ENCODE results near the gene GJC1.

DNA sequence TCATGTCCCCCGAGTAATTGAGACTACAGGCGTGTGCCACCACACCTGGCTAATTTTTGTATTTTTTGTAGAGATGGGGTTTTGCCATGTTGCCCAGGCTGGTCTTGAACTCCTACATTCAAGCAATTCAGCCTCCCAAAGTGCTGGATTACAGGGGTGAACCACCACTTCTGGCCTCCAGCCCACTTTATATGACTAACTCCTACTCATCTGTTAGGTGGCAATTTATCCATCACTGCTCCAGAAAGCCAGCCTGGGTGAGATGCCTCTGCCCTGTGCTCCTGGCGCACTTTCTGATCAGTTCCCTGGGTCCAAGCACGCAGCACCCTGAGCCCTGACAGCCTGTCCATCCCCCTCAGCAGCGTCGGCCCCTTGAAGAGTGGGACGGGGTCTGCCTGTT lies 41.9 kb downstream of the GJC1 start:
- no peak for TF ChIP-seq POLR2A (IDR thresholded peaks at IDR 0.05; ENCODE audit: low read depth, low read length)
- TF ChIP-seq, protein P1, sequence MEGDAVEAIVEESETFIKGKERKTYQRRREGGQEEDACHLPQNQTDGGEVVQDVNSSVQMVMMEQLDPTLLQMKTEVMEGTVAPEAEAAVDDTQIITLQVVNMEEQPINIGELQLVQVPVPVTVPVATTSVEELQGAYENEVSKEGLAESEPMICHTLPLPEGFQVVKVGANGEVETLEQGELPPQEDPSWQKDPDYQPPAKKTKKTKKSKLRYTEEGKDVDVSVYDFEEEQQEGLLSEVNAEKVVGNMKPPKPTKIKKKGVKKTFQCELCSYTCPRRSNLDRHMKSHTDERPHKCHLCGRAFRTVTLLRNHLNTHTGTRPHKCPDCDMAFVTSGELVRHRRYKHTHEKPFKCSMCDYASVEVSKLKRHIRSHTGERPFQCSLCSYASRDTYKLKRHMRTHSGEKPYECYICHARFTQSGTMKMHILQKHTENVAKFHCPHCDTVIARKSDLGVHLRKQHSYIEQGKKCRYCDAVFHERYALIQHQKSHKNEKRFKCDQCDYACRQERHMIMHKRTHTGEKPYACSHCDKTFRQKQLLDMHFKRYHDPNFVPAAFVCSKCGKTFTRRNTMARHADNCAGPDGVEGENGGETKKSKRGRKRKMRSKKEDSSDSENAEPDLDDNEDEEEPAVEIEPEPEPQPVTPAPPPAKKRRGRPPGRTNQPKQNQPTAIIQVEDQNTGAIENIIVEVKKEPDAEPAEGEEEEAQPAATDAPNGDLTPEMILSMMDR (IDR thresholded peaks at IDR 0.05; ENCODE audit: extremely low read depth in 1 of 2, insufficient read depth in 1 of 2, low read depth in 1 of 2, low read length in 2 of 2) = no peak
- TF ChIP-seq POLR2AphosphoS5 (IDR thresholded peaks at IDR 0.05; ENCODE audit: insufficient read depth, low read depth, low read length) = no peak
- no peak for TF ChIP-seq EZH2 (IDR thresholded peaks at IDR 0.05; ENCODE audit: borderline replicate concordance, low read depth, low read length, severe bottlenecking)
- no peak for TF ChIP-seq MAX (IDR thresholded peaks at IDR 0.05; ENCODE audit: insufficient read depth, insufficient read length)
- TF ChIP-seq JUN (IDR thresholded peaks at IDR 0.05; ENCODE audit: borderline replicate concordance, insufficient read depth, insufficient read length, low read depth) = no peak
- no peak for TF ChIP-seq FOS (IDR thresholded peaks at IDR 0.05; ENCODE audit: borderline replicate concordance, insufficient read depth, low read length)
- no peak for TF ChIP-seq GATA2 (IDR thresholded peaks at IDR 0.05; ENCODE audit: insufficient read depth, insufficient read length, low read depth, low read length)
